ENCODE measurements around the gene HTR1B.

HTR1B gene

GRCh38 chr6:77482981-77483380 is 19.7 kb upstream of the HTR1B start:
- in situ Hi-C loops (cut with MboI; ENCODE audit: low sequenced_read_pairs, unreplicated experiment) = no loop called here
- no peak for DNase-seq (ENCODE audit: low spot score)
- TF ChIP-seq, protein P1, sequence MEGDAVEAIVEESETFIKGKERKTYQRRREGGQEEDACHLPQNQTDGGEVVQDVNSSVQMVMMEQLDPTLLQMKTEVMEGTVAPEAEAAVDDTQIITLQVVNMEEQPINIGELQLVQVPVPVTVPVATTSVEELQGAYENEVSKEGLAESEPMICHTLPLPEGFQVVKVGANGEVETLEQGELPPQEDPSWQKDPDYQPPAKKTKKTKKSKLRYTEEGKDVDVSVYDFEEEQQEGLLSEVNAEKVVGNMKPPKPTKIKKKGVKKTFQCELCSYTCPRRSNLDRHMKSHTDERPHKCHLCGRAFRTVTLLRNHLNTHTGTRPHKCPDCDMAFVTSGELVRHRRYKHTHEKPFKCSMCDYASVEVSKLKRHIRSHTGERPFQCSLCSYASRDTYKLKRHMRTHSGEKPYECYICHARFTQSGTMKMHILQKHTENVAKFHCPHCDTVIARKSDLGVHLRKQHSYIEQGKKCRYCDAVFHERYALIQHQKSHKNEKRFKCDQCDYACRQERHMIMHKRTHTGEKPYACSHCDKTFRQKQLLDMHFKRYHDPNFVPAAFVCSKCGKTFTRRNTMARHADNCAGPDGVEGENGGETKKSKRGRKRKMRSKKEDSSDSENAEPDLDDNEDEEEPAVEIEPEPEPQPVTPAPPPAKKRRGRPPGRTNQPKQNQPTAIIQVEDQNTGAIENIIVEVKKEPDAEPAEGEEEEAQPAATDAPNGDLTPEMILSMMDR (IDR thresholded peaks at IDR 0.05; ENCODE audit: borderline replicate concordance, control extremely low read depth, extremely low read depth, insufficient read depth, missing control alignments) = no peak

DNA sequence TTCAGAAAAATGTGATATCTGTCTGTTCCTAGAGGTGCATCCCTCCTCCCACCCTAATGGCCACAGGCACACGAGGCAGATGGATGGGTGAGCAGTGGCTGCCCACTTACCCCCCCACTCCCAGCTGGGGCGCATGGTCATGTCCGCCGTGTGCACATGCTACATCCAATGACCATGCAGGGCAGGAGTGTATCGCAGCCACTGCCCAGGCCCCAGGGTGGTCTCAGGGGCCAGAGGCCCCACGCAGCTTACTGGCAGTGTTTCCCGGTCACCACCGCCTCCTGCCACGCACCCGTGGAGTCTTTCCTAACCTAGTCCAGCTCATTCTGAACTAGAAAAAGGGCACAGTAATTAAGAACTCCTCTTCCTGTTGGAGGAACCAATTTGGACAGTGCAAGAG is 11.7 kb upstream of the HTR1B start:
- TF ChIP-seq, protein P1 (IDR thresholded peaks at IDR 0.05; ENCODE audit: borderline replicate concordance, control extremely low read depth, extremely low read depth, insufficient read depth, missing control alignments) = no peak
- DNase-seq (ENCODE audit: low spot score) = no peak
- in situ Hi-C loops (cut with MboI; ENCODE audit: low sequenced_read_pairs, unreplicated experiment) = loop anchor here (25.0 kb wide), 1 partner anchor 1538 kb away; no protein-coding TSS in a partner anchor

- in situ Hi-C loops (cut with MboI; ENCODE audit: low sequenced_read_pairs, unreplicated experiment) = loop anchor here (25.0 kb wide), 1 partner anchor 1537 kb away; no protein-coding TSS in a partner anchor
- TF ChIP-seq, protein P1 (IDR thresholded peaks at IDR 0.05; ENCODE audit: borderline replicate concordance, control extremely low read depth, extremely low read depth, insufficient read depth, missing control alignments) = no peak
- DNase-seq (ENCODE audit: low spot score) = no peak
Observed at GRCh38 chr6:77474286-77474956, 11.1 kb upstream of the HTR1B start.

DNA sequence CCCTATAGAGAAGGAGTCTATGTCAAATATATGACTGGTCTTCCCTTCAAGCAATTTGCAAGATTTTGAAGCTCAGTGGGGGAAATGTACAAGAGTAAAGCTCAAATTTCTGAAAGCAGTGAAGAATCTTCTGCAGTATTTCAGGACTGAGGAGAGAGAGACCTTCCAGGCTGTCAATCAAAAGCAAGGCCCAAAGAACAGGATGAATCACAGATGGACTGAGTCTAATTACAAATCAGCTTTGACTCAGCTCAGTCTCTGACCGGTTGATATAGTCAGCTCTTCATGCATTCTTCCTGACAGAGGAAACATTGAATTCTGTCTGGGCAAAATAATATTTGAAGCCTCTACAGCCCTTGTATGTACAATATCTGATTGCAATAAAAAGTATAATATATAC is 7.7 kb upstream of the HTR1B start:
- no peak for DNase-seq (ENCODE audit: low spot score)
- TF ChIP-seq, protein P1 (IDR thresholded peaks at IDR 0.05; ENCODE audit: borderline replicate concordance, control extremely low read depth, extremely low read depth, insufficient read depth, missing control alignments) = no peak
- in situ Hi-C loops (cut with MboI; ENCODE audit: low sequenced_read_pairs, unreplicated experiment) = loop anchor here (25.0 kb wide), 1 partner anchor 1534 kb away; no protein-coding TSS in a partner anchor

- TF ChIP-seq, protein P1 (IDR thresholded peaks at IDR 0.05; ENCODE audit: borderline replicate concordance, control extremely low read depth, extremely low read depth, insufficient read depth, missing control alignments) = no peak
- in situ Hi-C loops (cut with MboI; ENCODE audit: low sequenced_read_pairs, unreplicated experiment) = loop anchor here (25.0 kb wide), 1 partner anchor 1532 kb away; no protein-coding TSS in a partner anchor
- no peak for DNase-seq (ENCODE audit: low spot score)
Observed at GRCh38 chr6:77468939-77469338, 5.6 kb upstream of the HTR1B start.

GRCh38 chr6:77466451-77467437 is 3.5 kb upstream of the HTR1B start:
- peak; percentile 34 for DNase-seq (ENCODE audit: low spot score)
- TF ChIP-seq, protein P1 (IDR thresholded peaks at IDR 0.05; ENCODE audit: borderline replicate concordance, control extremely low read depth, extremely low read depth, insufficient read depth, missing control alignments) = no peak
- in situ Hi-C loops (cut with MboI; ENCODE audit: low sequenced_read_pairs, unreplicated experiment) = loop anchor here (25.0 kb wide), 1 partner anchor 1529 kb away; no protein-coding TSS in a partner anchor
